ENCODE results near the gene CAB39L. TPM values are rescaled to one million over a fixed set of nuclear protein-coding genes. Genes with fewer than 3 reads are reported as not detected.

Gene CAB39L
- total RNA-seq, 2 donors from 2014 or later: 5.3 to 8.6 TPM

DNA sequence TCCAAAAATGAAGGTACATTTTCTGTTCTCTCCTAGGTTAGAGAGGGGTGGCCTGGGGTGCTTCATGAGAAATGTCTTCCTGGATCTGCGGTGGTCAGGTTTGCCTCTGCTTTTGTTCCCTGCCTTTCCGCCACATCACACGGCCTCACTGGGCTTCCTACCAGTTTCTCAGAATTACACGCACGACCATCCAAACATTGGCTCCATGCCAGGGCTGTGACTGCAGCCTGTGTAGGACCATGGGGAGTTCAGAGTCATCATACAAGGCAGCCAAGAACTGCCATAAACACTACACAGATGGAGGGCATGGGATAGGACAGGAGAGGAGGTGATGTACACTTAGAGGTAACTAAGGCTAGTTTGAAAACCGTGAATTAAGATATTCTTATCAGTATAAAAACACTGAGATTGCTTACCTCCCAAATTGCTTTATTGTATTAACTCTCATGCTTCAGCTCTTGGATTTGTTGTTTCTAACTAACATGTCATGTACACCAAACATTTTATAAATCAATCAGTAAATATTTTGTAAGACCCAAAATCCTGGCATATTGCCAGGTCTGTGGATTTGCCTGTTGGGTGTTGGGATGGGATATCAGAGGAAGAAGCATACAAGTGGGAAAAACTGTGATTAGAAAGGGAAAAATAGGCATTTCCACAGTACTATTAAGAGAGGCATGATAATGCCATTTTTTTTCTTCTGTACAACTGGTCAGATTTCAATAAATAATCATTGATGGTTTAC lies 150.9 kb downstream of the CAB39L start:
- H3K27ac ChIP-seq (ENCODE audit: low read depth, low read length): no peak overlapping the region
- Mint-ChIP-seq H3K36me3 (ENCODE audit: low read depth) (peaks cover 3% of the 10 kb centered on the region), H3K9me3 (no peaks in the 10 kb centered on the region), H3K27me3 (ENCODE audit: insufficient read depth) (no peaks in the 10 kb centered on the region), H3K27ac (no peak overlapping the region), H3K4me1 (no peaks in the 10 kb centered on the region), H3K4me3 (no peak overlapping the region)
- no peaks in the 10 kb centered on the region for H3K9me3 ChIP-seq (ENCODE audit: control insufficient read depth, low read length)
- no peak for TF ChIP-seq CTCF (conservative IDR thresholded peaks at IDR 0.05)
- 72 to 91% methylated on average over 3 to 6 of the region's 6 CpGs for WGBS, 2 experiments (ENCODE audit: insufficient coverage in 1 of 2, insufficient read length in 1 of 2)
- no peak overlapping the region for H3K4me3 ChIP-seq (ENCODE audit: low read length)
- H3K9ac ChIP-seq (ENCODE audit: extremely low read depth, low read length, poor library complexity, severe bottlenecking): no peak overlapping the region
- no peaks in the 10 kb centered on the region for H3K4me1 ChIP-seq (ENCODE audit: control insufficient read depth, insufficient read depth, low read length)
- no peaks in the 10 kb centered on the region for H3K27me3 ChIP-seq (ENCODE audit: control insufficient read depth, insufficient read depth, low read length, poor library complexity, severe bottlenecking)
- no peaks in the 10 kb centered on the region for H3K36me3 ChIP-seq (ENCODE audit: control insufficient read depth, insufficient read depth, low read length)
- DNase-seq: no peak

DNA sequence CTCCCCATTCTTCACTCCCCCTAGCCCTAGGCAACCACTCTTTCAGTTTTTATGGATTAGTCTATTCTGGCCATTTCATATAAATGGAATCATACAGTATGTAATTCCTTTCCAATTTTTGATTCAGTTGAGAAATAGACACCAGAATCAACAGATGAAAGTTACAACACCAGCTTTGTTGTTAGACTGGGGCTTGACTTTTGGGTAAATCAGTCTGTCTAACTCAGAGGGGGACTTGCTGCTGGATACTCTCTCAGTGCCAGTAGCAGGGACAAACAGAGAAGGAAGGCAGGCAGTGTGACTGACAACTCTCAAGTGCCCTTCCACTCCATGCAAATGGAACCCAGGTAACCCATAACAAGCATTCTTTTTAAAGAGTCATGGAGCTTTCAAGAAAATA lies 155.4 kb downstream of the CAB39L start:
- DNase-seq: no peak
- Histone ChIP-seq H3K36me3 (ENCODE audit: control insufficient read depth, insufficient read depth, low read length) (no peaks in the 10 kb centered on the region), H3K27me3 (ENCODE audit: control insufficient read depth, insufficient read depth, low read length, poor library complexity, severe bottlenecking) (no peaks in the 10 kb centered on the region), H3K9ac (ENCODE audit: extremely low read depth, low read length, poor library complexity, severe bottlenecking) (no peak overlapping the region), H3K4me1 (ENCODE audit: control insufficient read depth, insufficient read depth, low read length) (no peaks in the 10 kb centered on the region), H3K27ac (ENCODE audit: low read depth, low read length) (no peak overlapping the region), H3K9me3 (ENCODE audit: control insufficient read depth, low read length) (no peaks in the 10 kb centered on the region), H3K4me3 (ENCODE audit: low read length) (no peak overlapping the region)
- no peak for TF ChIP-seq CTCF (conservative IDR thresholded peaks at IDR 0.05)
- Mint-ChIP-seq H3K4me3 (no peak overlapping the region), H3K27ac (no peak overlapping the region), H3K27me3 (ENCODE audit: insufficient read depth) (no peaks in the 10 kb centered on the region), H3K9me3 (no peaks in the 10 kb centered on the region), H3K36me3 (ENCODE audit: low read depth) (no peaks in the 10 kb centered on the region), H3K4me1 (no peaks in the 10 kb centered on the region)

GRCh38 chr13:49287995-49288394 lies 155.9 kb downstream of the CAB39L start:
- Histone ChIP-seq H3K9ac (ENCODE audit: extremely low read depth, low read length, poor library complexity, severe bottlenecking) (no peak overlapping the region), H3K27me3 (ENCODE audit: control insufficient read depth, insufficient read depth, low read length, poor library complexity, severe bottlenecking) (no peaks in the 10 kb centered on the region), H3K27ac (ENCODE audit: low read depth, low read length) (no peak overlapping the region), H3K36me3 (ENCODE audit: control insufficient read depth, insufficient read depth, low read length) (no peaks in the 10 kb centered on the region), H3K9me3 (ENCODE audit: control insufficient read depth, low read length) (no peaks in the 10 kb centered on the region), H3K4me1 (ENCODE audit: control insufficient read depth, insufficient read depth, low read length) (no peaks in the 10 kb centered on the region), H3K4me3 (ENCODE audit: low read length) (no peak overlapping the region)
- Mint-ChIP-seq H3K27ac (no peak overlapping the region), H3K4me3 (no peak overlapping the region), H3K36me3 (ENCODE audit: low read depth) (no peaks in the 10 kb centered on the region), H3K27me3 (ENCODE audit: insufficient read depth) (no peaks in the 10 kb centered on the region), H3K9me3 (no peaks in the 10 kb centered on the region), H3K4me1 (no peaks in the 10 kb centered on the region)
- no peak for TF ChIP-seq CTCF (conservative IDR thresholded peaks at IDR 0.05)
- DNase-seq: no peak
- WGBS, 2 experiments (ENCODE audit: insufficient coverage in 1 of 2, insufficient read length in 1 of 2): 83% methylated on average over 1 of the region's 1 CpG; no CpG with 5 or more reads in 1 of the 2 experiments
